Limb (tissue), 2 donors: Measurements from ENCODE around the gene KIAA1328.
"Not testable (repeated sequence)": the region's sequence is repeated elsewhere in the genome, so short reads cannot be mapped to it uniquely, and the experiment has no call there.

ENCODE experiments used
- DNase-seq, 2 donors: peaks; one replicate each; pipeline ENCODE4 v3.0.0-alpha.2; 2016; ENCODE audit errors: extremely low spot score in 2 of 2

Gene KIAA1328

DNA sequence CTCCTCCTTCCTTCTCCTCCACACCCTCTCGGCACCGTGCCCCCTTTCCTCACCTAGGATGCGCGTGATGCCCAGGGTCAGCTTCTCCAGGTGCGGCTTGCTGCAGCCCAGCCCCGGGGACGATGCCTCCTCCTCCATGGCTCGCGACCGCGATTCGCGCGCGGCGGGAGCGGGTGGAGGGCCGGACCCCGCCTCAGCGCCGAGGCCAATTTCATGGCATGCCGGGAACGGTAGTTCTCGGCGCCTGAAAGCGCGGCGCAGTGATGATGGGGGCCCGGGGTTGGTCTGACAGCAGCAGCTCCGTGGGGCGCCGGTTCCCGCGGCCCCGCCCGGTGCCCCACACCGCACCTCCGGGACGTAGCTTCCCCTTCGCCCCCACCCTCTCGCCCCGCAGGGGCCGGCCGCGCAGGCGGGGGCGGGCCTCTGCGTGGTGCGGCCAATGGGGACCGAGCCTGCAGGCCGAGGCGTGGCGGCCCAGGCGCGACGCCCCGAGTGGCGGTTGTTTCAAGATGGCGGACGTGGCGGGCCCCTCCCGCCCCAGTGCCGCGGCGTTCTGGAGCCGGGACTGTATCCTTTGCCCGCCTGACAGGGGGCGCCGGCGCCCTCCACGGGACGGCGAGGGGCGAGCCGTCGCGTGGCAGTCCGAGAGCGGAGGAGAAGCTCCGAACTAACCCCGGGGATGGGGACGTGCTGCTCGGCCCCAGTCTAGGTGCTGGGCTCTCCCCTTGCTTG, at the start of gene KIAA1328, which contains the start of gene TPGS2:
Gene KIAA1328, plus strand, starts transcription at position 498 of the 732 bp plus-strand sequence. Its CDS starts 12 bp downstream, at position 510.
Gene TPGS2, minus strand, starts transcription at position 373 of the 732 bp plus-strand sequence. Its CDS starts 235 bp downstream, at position 138.
- peak; percentile 85 to 92 for DNase-seq

DNA sequence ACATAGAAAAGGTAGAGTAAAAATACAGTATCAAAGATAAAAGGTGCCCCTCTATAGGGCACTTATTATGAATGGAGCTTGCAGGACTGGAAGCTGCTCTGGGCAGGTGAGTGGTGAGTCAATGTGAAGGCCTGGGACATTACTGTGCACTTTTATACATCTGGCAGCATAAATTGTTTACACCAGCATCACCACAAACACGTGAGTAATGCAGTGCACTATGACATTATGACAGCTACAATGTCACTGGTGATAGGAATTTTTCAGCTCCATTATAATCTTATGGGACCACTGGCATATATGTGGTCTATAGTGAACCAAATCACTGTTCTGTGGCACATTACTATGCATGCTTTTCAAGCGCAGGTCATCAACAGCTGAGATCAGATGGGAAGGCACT, 48.2 kb upstream of the KIAA1328 start:
- no peak for DNase-seq

DNA sequence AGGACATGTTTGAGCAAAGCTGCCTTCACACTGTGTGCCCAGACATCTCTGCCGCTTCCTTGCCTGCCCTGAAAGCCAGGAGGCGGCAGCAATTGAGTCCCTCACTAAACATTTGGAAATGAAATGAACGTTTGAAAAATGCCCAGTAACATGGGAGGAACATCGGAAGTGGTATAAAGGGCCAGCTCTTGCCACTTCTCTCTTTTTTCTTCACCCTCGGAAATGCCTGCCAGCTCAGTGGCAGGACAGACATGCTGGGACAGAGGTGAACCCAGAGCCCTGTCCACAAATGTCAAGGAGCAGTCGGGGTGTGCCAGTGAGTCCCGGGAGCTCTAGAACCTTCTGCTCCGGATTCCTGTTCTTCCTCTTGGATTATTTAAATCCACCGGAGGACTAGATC, 46.2 kb upstream of the KIAA1328 start:
- no peak for DNase-seq

DNA sequence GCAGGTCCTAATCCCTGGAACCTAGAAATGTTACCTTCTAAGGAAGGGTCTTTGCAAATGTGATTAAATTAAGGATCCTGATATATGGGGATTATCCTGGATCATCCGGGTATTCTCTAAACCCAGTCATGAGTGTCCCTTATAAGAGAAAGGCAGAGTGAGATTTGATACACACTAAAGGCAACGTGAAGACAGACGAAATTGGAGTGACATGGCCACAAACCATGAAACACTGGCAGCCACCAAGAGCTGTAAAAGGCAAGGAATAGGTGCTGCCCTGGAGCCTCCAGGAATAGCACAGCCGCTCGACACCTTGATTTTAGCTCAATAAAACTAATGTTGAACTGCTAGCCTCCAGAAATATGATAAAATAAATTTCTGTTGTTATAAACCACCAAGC, 45.1 kb upstream of the KIAA1328 start:
- DNase-seq: no peak

DNA sequence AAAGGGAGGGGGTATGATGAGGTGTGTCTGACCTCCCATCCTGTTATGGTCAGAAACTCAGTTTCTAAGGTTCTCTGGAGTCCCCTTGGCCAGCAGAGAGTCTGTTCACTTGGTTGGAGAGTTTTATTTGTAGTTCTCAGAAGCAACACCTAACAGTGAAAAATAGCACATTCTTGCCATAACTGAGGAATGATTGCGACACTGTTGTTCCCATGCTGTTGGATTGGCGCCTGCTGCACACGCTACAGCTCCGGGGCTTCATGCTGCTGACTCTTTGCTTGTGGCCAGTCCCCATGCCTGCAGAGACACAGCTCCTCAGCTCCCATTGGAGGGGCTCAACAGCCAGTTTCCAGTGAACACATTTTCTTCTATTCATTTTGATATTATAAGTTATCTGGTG, 42.2 kb upstream of the KIAA1328 start:
- DNase-seq: no peak

DNA sequence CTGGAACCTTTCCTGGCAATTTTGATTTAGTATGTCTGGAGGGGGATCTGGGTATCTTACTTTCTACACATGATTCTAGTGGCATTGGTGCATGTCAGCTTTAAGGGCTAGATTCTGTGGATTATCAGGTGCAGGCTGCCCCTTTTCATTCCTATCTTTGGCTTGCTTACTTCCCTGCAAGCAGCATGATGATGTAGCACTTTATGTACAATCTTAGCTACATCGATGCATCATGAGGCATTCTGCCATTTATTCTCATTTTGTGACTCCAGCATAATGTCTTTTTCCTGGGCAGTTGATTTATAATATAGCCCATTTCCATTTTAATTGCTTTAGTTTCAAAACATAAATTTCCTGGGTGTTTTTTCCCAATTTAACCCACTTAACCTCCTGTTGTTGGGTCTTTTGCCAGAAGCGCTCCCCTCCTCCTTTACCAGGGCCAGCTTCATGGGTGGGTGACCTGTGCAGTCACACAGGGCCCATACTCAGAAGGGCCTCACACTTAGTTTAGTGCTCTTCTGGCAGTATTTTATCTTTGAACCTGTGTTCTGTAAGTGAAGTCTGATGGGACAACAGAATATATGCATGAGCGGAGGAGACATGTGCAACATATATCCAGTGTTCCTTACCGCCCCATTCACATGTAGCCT, 36.2 kb upstream of the KIAA1328 start:
- no peak for DNase-seq

DNA sequence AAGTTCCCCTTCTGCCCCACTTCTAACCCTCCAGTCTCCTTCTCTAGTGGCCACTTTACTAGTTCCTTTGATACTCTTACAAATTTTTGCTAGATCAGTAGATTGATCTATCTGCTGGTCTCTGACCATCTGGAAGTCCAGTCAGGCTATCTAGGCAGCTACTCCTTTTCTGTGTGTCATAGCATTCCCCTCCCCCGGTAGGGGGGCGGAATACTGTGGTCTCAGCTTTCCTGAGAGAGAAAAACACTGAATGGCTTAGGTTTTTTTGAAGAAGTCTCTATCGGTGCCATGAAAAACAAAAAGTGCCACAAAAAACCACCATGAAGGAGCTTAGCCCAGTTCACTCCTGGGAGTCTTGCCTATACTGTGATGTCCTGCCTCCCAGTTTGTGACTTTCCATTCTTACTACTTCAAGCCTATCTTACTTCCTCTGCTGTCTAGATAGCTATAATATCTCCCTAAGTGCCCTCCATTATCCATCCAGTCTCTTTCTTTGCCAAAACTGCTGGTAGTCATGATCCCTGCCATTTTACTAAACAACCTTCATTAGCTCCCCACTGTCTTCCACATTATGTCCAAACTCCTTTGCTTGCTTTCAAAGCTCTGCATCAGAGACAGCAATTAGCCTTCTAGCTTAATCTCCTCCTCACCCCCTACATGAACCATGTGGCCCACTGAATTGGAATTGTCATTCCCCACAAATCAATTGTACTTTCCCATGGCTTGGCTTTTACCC, 30.0 kb upstream of the KIAA1328 start:
- DNase-seq: no peak

DNA sequence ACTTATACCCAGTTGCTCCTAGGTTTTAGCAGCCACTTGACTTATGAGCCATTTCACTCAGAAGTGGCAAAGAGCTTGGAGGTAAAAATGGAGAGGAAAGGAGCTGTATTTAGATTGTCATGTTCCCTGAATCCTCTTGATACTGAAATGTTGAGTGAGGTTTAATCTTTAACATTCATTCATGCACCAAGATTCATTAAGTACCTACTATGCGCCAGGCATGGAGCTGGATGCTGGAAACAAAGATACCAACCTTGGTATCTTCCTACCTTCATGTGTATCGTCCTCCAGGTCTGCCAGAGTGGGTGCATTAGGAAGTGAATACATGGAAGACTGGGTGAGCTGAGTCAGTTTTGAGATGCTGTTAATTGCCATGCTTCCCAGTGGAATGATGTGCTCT, 23.8 kb upstream of the KIAA1328 start:
- DNase-seq: no peak

DNA sequence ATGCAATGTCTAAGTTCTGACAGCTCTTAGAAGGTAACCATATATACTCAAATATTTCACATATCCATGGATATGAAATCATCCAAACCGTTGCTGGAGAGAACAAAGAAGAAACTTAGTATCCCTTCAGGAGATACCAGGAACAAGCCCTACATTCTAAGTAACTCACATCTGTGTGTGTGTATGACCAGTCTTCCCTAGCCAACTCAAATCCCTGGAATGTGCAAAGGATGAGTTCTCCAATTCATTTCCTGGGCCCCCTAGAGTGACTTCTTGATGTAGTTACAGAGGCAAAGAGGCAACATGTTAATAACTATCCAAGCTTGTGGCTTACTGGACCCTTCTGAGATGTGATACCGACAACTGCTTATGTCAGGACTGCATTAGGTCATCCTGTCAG, 20.2 kb upstream of the KIAA1328 start:
- no peak for DNase-seq

DNA sequence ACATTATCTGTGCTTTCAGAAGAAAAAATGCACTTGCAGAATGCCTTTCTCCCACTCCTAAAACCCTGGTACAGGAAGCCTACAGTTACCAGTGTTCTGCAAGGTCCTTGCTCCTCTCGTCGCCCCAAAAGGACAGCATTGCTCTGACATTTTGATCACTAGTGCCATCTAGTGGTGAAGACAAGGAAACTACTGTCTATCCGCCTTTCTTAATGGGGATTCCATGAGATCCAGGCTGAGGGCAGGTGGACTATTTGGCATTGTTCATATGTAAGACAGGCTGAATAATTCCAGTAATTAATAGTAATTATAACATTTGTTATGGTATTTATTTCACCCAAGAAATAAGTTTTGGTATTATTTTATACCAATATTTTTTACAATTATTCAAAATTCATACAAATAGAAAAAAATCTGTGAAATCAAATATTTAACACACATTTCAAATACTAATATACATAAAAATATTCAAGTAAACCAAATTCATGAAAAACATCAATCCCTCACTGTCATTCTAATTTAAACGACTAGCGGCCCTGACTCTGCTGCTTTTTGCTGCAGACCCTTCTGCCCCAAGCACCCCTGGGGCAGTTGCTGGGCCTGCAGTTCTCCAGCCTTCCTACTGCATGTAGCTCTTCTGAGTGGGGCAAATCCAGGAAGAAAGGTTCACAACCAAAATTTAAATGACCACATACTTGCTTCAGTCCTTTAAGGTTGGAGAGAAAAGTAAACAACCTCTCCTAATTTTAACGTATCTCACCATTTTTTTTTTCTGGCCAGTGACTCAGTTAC, 19.1 kb upstream of the KIAA1328 start:
- peak; percentile 39 to 90 for DNase-seq

DNA sequence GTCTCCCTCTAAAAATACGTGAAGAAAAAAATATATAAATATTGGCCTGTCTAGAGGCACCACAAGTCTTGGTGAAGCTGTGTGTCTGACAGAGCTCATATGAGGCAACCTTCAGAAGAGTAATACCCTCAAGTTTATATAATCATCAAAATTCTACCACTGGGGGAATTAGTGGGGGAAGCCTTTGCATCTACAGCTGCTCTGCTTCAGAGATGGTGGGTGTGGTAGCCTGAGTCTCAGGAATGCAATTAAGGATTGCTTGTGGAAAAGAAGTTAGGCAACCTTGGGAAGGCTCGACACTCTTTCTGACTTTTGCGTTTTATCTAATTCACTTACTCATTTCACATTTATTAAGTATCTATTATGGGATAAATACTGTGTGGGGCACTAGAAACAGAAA, 17.5 kb upstream of the KIAA1328 start:
- no peak for DNase-seq

DNA sequence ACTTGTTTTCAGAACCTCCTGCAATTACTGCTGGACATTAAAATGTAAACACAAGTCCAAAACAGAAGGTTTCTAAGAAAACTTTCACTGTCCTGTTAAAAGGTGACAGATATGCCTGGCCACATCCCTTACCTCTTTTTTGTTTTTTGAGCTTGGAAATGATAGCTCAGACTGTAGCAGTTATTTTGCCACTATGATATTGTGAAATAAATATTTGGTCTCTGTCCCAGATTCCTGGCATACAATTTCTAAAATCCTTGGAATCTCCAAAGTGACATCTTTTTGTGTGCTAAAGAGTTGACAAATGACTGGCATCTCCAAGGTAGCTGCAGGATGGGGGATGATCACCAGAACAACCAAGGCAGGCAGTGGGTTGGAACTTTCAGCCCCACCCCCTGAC, 17.0 kb upstream of the KIAA1328 start:
- no peak for DNase-seq

DNA sequence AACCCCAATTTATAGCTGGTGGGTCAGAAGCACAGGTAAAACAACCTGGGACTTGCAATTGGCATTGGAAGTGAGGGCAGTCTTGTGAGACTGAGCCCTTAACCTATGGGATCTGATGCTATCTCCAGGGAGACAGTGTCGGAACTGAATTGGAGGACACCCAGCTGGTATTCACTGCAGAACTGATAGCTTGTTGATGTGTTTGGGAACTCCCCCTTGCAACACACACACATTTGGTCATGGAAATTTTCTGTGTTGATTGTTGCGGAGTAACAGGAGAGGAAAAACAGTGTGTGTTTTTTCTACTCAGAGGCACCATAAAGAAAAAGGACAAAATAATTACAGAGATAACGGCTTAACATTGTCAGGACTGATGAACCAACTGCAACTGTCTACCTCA, 16.2 kb upstream of the KIAA1328 start:
- no peak for DNase-seq

DNA sequence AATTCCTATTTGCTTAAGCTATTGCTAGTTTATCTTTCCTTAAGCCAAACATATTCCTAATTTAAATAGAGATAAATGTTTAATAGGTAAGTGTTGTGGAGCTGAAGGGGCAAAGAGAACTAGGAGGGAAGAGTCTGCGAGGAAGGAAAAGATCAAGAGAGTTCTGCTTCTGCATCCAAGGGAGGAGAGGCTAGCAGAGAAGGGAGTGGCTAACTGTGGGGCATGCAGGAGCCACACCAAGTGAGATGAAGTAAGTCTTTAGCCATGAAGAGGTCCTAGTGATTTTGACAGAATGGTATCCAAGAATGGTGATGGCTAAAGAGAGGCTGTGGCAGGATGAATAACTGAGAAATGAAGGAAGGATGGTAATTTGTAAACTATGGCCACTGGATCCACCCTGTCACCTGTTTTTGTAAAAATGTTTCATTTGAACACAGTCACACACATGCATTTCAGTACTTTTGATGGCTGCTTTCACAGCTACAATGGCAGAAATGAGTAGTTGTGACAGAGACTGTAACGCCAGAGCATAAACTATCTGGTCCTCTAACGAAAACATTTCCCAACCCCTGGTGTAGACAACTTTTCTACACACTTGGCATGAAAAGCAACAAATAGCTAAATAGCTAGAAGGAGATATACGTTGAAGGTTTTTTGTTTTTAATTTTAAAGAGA, 15.7 kb upstream of the KIAA1328 start:
- DNase-seq: no peak

DNA sequence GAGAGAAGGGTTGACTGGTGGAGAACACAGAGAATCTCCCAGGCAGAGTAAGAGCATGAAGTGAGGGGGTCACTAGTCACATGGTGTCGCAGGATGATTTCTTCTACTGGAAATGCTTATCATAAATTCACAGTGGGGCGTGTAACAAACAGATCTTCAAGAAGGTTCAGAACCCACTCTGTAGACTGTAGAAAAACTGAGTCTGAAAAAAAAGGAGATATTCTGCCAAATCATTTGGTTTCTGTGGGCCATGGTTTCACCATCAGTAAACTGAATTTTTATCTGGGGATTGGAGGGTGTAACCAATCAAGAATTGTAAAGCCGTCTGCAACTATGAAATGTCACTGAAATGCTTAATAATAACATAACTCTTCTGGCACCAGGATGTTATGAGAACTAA, 15.1 kb upstream of the KIAA1328 start:
- DNase-seq: no peak

DNA sequence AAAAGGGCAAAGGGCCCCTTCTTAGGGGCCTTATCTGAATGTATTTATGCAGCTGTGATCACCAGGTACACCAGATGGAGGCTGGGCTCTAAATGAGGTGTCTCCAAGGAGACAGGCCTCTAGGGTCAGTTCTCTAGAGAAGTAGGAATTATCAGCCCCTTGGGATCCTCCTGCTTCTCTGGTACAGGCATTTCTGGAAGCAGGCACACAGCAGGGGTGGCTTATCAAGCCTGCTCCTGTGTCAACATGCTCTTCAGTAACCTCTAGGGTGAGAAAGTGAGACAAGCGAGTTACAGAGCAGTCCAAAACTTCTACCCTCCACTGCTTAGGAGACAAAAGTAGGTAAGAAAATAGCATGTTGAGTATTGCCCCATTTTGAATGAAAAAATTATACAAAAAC, 13.9 kb upstream of the KIAA1328 start:
- DNase-seq: no peak

DNA sequence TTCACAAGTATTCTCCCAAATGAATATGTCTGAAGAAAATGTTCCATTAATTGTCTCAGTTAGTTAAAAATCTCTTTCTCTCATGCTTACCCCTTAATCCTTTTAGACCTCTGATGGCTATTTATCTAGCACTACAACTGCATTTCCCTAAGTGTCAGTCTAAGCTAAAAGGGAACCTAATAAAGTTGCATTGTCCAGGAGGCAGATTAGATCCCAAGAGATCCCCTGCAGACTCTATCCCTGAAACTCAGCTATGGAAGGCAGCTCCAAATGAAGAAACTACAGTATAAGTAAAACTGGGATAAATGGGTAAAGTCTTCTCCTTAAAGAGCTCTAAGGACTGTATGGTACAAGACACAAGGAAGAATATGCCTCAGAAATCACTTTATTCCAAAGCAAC, 12.8 kb upstream of the KIAA1328 start:
- DNase-seq: not testable (repeated sequence)

DNA sequence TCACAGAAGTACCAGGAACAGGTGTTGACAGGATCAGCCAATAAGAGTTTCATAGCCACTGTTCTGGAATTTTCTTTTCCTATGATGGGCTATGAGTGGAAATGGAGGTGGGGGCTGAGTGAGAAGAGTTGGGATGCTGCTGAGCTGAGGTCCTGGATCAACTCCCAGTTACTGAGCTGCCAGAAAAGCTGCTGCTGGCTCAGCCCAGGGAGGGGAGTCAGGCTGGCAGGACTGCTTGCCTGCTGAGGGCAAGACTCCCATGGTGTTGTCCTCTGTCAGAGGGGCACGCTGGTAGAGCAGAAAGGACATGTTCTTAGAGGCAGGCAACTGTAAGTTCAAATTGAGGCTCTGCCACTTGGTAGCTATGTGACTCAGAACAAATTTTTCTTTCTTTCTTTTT, 11.9 kb upstream of the KIAA1328 start:
- DNase-seq: no peak

DNA sequence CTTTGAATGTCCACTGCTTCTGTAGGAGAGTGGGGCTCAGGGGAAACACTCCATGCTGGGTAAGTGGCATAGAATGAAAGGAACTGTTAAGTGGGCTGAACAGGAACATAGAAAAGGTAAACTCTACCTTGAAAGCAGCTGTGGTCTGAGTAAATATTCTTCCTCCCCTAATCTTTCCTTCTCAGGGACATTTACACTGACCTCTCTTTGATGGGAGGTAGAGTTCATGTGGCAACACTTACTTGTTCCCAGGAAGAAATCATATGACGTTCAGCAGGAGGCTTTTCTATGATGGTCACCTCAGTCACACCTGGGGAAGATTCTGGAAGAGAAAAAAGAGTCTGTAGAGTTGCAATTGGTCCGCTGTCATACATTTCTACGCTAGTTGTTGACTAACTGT, 10.3 kb upstream of the KIAA1328 start:
- no peak for DNase-seq

DNA sequence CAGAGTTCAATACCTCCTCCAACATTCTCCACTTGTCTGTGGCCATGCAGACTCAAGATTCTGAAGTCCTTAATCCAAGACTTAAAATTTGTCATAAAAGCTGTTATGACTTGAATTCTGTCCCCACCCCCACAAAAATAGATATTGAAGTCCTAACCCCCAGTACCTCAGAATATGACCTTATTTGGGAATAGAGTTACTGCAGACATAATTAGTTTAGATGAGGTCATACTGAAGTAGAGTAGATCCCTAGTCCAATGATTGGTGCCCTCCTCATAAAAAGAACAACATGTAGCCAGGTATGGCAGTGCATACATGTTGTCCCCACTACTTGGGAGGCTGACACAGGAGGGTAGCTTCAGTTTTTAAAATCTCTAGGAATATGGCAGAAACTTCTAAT, 9.3 kb upstream of the KIAA1328 start:
- no peak for DNase-seq

DNA sequence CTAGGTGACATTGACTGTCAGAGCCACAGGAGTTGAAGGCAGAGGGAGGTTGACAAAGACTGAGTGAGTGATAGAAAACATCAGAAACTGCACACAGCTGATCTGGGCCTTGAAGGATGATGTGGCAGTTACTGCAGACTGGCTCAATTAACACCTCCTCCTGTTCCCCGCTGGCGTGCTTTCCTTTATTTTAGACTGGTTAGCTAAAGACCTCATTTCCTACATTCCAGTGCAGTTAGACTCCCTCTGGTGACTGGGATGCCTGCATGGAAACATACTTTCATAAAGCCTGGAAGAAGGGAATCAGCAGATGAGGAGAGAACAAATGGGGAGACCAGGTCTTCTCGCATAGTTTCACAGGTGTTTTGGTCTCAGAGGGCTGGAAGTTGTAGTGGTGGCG, 7.2 kb upstream of the KIAA1328 start:
- no peak for DNase-seq
